K562 (cell line): ENCODE results near the gene NRAP.

Source experiments
- BDP1 ChIP-seq: IDR thresholded peaks from 3 replicates; pipeline ENCODE4 v1.6.1; 2011; ENCODE audit not compliant: insufficient read length, insufficient read depth
- CTCF ChIP-seq, 3 experiments: IDR thresholded peaks in 2 of 3; conservative IDR thresholded peaks in 1 of 3; 2 replicates each; pipeline ENCODE4 v1.5.1; 2011 to 2012; ENCODE audit warnings: low read length in 3 of 3, mild to moderate bottlenecking in 3 of 3, control low read depth in 2 of 3, improper control_type of control experiment in 1 of 3, inconsistent platforms in 1 of 3, low read depth in 1 of 3, mixed read lengths in 1 of 3, moderate library complexity in 1 of 3; ENCODE audit not compliant: insufficient read depth in 2 of 3
- MAZ ChIP-seq, 2 experiments: fragments of 450-650 bp in 1 of 2; sonication (generic) in 1 of 2; formaldehyde crosslinking; IDR thresholded peaks in 1 of 2; conservative IDR thresholded peaks in 1 of 2; 2 replicates each; pipeline versions ENCODE4 v1.4.0 to v1.5.0; 2020; ENCODE audit warnings: mild to moderate bottlenecking in 1 of 2, missing genetic modification reagents in 1 of 2
- NFATC3 ChIP-seq: fragments of 450-650 bp; IDR thresholded peaks from 2 replicates; pipeline ENCODE4 v1.6.1; 2017; ENCODE audit warnings: mild to moderate bottlenecking
- POLR2A ChIP-seq: fragments of 450-650 bp; conservative IDR thresholded peaks from 2 replicates; pipeline ENCODE4 v1.6.1; 2016
- SAFB2 ChIP-seq: fragments of 200-400 bp; formaldehyde crosslinking; IDR thresholded peaks from 2 replicates; pipeline ENCODE4 v1.6.1; 2018; ENCODE audit warnings: borderline replicate concordance, low read length, low read depth, moderate library complexity; ENCODE audit not compliant: severe bottlenecking
- SMC3 ChIP-seq: conservative IDR thresholded peaks from 2 replicates; pipeline ENCODE4 v1.6.1; 2011; ENCODE audit warnings: low read depth, low read length, improper control_type of control experiment; ENCODE audit not compliant: insufficient read depth
- ZNF197 ChIP-seq: fragments of 200-800 bp; sonication (Bioruptor generic); IDR thresholded peaks from 2 replicates; pipeline ENCODE4 v1.6.1; 2016; ENCODE audit warnings: low read depth, missing genetic modification characterization, missing compliant biosample characterization
- ZNF274 ChIP-seq: IDR thresholded peaks from 2 replicates; pipeline ENCODE4 v1.6.1; 2011; ENCODE audit warnings: low read depth, mild to moderate bottlenecking, low read length, moderate library complexity, borderline replicate concordance
- ZNF717 ChIP-seq: fragments of 250-450 bp; sonication (Bioruptor Pico); IDR thresholded peaks from 2 replicates; pipeline ENCODE4 v1.5.0; 2021
- ZNF79 ChIP-seq: fragments of 250-450 bp; sonication (Bioruptor Pico); IDR thresholded peaks from 2 replicates; pipeline ENCODE4 v1.4.0; 2020; ENCODE audit warnings: low read depth, mild to moderate bottlenecking, moderate library complexity
- TF ChIP-seq, protein P1 (sequence below), 2 experiments: fragments of 250-450 bp in 1 of 2; fragments of 450-650 bp in 1 of 2; sonication (Bioruptor Pico) in 1 of 2; IDR thresholded peaks; 2 replicates each; pipeline versions ENCODE4 v1.6.1 to v1.8.0; 2016 to 2021; ENCODE audit warnings: mild to moderate bottlenecking in 2 of 2, moderate library complexity in 2 of 2, missing compliant biosample characterization in 1 of 2, missing genetic modification characterization in 1 of 2

GRCh38 chr10:113585949-113586348, 77.9 kb downstream of the NRAP start:
- TF ChIP-seq ZNF79 (CRISPR knock-in tag), result no peak
- no peak for TF ChIP-seq SAFB2
- TF ChIP-seq, protein P1, sequence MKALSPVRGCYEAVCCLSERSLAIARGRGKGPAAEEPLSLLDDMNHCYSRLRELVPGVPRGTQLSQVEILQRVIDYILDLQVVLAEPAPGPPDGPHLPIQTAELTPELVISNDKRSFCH (CRISPR knock-in tag; IDR thresholded peaks at IDR 0.05), result no peak
- TF ChIP-seq, protein P1 (tag; IDR thresholded peaks at IDR 0.05), result no peak
- no peak for TF ChIP-seq MAZ (CRISPR knock-in tag; conservative IDR thresholded peaks at IDR 0.05 in 1 of 2, IDR thresholded peaks at IDR 0.05 in 1 of 2)
- no peak for TF ChIP-seq CTCF (IDR thresholded peaks at IDR 0.05 in 2 of 3, conservative IDR thresholded peaks at IDR 0.05 in 1 of 3; ENCODE audit: insufficient read depth in 2 of 3, low read depth in 1 of 3, low read length in 3 of 3)
- TF ChIP-seq POLR2A, result no peak
- no peak for TF ChIP-seq SMC3
- TF ChIP-seq BDP1, result no peak
- no peak for TF ChIP-seq NFATC3
- no peak for TF ChIP-seq ZNF717 (CRISPR knock-in tag)
- TF ChIP-seq ZNF197 (CRISPR knock-in tag), result no peak
- no peak for TF ChIP-seq ZNF274
